ENCODE data around the gene CLIC1.

CLIC1 gene

GRCh38 chr6:31729979-31730630, 6.2 kb downstream of the CLIC1 start:
- peak overlapping the region; percentile 67 for H3K27ac ChIP-seq (ENCODE audit: extremely low read depth, low read depth, low read length)
- ChIA-PET CTCF (interaction anchor here (0.7 to 3.6 kb wide), 19 partner anchors 9 to 229 kb away, joined by 3 to 28 read pairs (median 5); partner anchors contain the start of genes LY6G5C, MSH5, NEU1 and VARS1), POLR2A (interaction anchor here (0.6 to 4.7 kb wide), 33 partner anchors 9 to 1242 kb away, joined by 3 to 54 read pairs (median 5); partner anchors contain the start of genes ABHD16A, APOM, BAG6 and CSNK2B)
- H3K4me3 ChIP-seq (ENCODE audit: low read depth, low read length) = peak overlapping the region; percentile 74
- H3K9me3 ChIP-seq (ENCODE audit: control insufficient read depth, insufficient read depth, low read depth, low read length) = no peaks in the 10 kb centered on the region
- H3K4me1 ChIP-seq (ENCODE audit: control insufficient read depth, insufficient read depth, low read length) = peaks cover 7% of the 10 kb centered on the region
- peaks cover 12 to 63% of the 10 kb centered on the region in 2 experiments; a peak in 2 of 3 replicates for H3K36me3 ChIP-seq (ENCODE audit: control insufficient read depth in 2 of 2, insufficient read depth in 1 of 2, low read length in 2 of 2)
- TF ChIP-seq KLF8 (tag by site-specific recombination; IDR thresholded peaks at IDR 0.05) = peak; percentile 95
- peak; percentile 10; the same call in 1 of the 2 replicates for TF ChIP-seq ZNF843 (tag by site-specific recombination; IDR thresholded peaks at IDR 0.05)
- TF ChIP-seq PRDM10 (tag by site-specific recombination; IDR thresholded peaks at IDR 0.05) = peak; percentile 98
- peak; percentile 89 for TF ChIP-seq ZNF692 (tag by site-specific recombination; IDR thresholded peaks at IDR 0.05)
- TF ChIP-seq KLF9 (tag by site-specific recombination; IDR thresholded peaks at IDR 0.05; ENCODE audit: low read depth) = 0 out of 2 replicates have a peak, but pooled peaks have one; percentile 62
- peak; percentile 48; the same call in 1 of the 2 replicates for TF ChIP-seq ZNF341 (tag by site-specific recombination; IDR thresholded peaks at IDR 0.05; ENCODE audit: low read depth)
- TF ChIP-seq ZNF473 (tag by site-specific recombination; IDR thresholded peaks at IDR 0.05) = no peak
- no peak for TF ChIP-seq ZNF184 (tag by site-specific recombination; IDR thresholded peaks at IDR 0.05)
- no peak for TF ChIP-seq ZNF302 (tag by site-specific recombination; IDR thresholded peaks at IDR 0.05; ENCODE audit: low read depth)
- no peak for TF ChIP-seq ZNF416 (tag by site-specific recombination; IDR thresholded peaks at IDR 0.05)
- TF ChIP-seq ZNF10 (tag by site-specific recombination; IDR thresholded peaks at IDR 0.05) = 0 out of 2 replicates have a peak, but pooled peaks have one; percentile 29
- TF ChIP-seq ZNF596 (tag by site-specific recombination; IDR thresholded peaks at IDR 0.05) = no peak
- no peak for TF ChIP-seq ZNF645 (tag by site-specific recombination; IDR thresholded peaks at IDR 0.05)
- TF ChIP-seq MZF1 (tag by site-specific recombination; IDR thresholded peaks at IDR 0.05; ENCODE audit: borderline replicate concordance) = no peak
- TF ChIP-seq SP7 (tag by site-specific recombination; IDR thresholded peaks at IDR 0.05) = no peak
- TF ChIP-seq ZNF624 (tag by site-specific recombination; IDR thresholded peaks at IDR 0.05) = no peak
- TF ChIP-seq ZNF398 (tag by site-specific recombination; IDR thresholded peaks at IDR 0.05) = peak; percentile 15; the same call in 1 of the 2 replicates
- peak; percentile 68; the same call in 1 of the 2 replicates for TF ChIP-seq ZBTB20 (tag by site-specific recombination; IDR thresholded peaks at IDR 0.05)
- no peak for TF ChIP-seq GLI2 (tag by site-specific recombination; IDR thresholded peaks at IDR 0.05; ENCODE audit: borderline replicate concordance, low read depth)
- no peak for TF ChIP-seq IKZF3 (tag by site-specific recombination; IDR thresholded peaks at IDR 0.05)
- peak; percentile 98 for TF ChIP-seq GLIS2 (tag by site-specific recombination; IDR thresholded peaks at IDR 0.05)
- TF ChIP-seq ZNF221 (tag by site-specific recombination; IDR thresholded peaks at IDR 0.05; ENCODE audit: borderline replicate concordance) = no peak
- no peak for TF ChIP-seq ZNF580 (tag by site-specific recombination; IDR thresholded peaks at IDR 0.05)
- TF ChIP-seq AEBP2 (tag by site-specific recombination; IDR thresholded peaks at IDR 0.05; ENCODE audit: borderline replicate concordance) = no peak
- no peak for TF ChIP-seq ZNF114 (tag by site-specific recombination; IDR thresholded peaks at IDR 0.05)
- TF ChIP-seq ZNF510 (tag by site-specific recombination; IDR thresholded peaks at IDR 0.05; ENCODE audit: insufficient replicate concordance) = no peak
- TF ChIP-seq ZNF169 (tag by site-specific recombination; IDR thresholded peaks at IDR 0.05) = no peak
- no peak for TF ChIP-seq ZNF670 (tag by site-specific recombination; IDR thresholded peaks at IDR 0.05; ENCODE audit: low read depth)

Measured in HEK293 (cell line).